Measurements from ENCODE around the gene PCIF1.

PCIF1 gene

DNA sequence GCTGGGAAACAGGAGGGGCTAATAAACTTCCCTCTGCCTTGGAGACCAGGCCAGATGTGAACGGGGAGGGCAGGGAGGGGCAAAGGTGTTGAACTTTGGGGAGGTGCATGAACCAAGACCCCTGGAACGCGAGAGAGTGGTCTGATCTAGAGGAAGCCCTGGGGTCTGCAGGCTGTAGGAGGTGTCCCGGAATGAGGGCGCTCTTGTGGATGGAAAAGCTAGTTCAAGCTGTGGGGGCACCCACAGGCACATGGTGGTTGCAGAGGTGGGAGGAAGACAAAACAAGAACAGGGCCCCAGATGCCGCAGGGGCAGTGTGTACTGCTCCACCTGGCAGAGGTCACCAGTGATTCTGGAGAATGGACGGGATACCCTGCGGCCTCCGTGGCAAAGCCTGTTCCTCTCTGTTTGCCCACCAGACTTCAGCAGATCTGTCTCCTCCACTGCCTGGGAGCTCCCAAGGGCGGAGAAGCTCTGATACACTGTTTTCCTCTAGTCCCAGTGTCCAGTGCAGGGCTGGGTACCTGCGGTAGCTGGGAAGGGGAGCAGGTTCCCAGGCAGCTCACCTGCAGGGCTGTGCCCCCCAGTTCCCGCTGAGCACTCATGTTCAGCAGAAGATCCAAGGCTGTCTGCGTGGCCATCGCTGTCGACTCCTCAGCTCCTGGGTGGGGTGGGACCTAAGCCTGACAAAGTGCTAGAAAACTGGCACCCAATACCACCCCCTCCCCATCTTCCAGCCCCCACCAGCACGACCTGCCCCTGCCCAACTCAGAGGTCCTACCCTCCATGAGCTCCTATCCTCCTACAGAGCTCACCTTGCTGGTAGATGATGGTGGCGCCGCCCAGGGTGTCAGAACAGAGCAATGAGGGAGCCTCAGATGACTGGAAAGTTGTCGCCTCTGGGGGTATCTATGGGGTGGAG, 22.8 kb downstream of the PCIF1 start:
- H3K4me3 ChIP-seq (replicated peaks in 1 of 2; ENCODE audit: low read depth in 2 of 2, low read length in 2 of 2): no peak overlapping the region
- TF ChIP-seq CTCF (IDR thresholded peaks at IDR 0.05; ENCODE audit: low read depth, low read length): no peak
- no peak for DNase-seq (ENCODE audit: low read depth in 2 of 2)

DNA sequence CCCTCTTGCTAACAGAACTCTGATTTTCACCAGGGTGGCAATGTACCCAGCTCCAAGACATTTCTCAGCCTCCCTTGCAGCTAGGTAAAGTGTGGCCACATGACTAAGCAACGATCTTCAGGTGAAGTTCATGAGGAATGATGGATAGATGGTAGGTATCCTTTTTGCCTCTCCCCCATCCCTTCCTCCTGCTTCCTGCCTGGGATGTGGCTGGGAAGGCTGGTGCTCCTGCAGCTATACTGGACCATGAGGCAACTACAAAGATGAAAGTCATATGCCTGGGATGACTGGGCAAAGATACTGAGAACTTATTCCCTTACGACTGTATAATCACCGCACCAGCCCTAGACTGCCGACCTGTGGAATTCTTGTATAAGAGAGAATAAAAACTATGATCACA, 24.1 kb downstream of the PCIF1 start:
- TF ChIP-seq CTCF (IDR thresholded peaks at IDR 0.05; ENCODE audit: low read depth, low read length): no peak
- DNase-seq (ENCODE audit: low read depth in 2 of 2): no peak
- no peak overlapping the region for H3K4me3 ChIP-seq (replicated peaks in 1 of 2; ENCODE audit: low read depth in 2 of 2, low read length in 2 of 2)

DNA sequence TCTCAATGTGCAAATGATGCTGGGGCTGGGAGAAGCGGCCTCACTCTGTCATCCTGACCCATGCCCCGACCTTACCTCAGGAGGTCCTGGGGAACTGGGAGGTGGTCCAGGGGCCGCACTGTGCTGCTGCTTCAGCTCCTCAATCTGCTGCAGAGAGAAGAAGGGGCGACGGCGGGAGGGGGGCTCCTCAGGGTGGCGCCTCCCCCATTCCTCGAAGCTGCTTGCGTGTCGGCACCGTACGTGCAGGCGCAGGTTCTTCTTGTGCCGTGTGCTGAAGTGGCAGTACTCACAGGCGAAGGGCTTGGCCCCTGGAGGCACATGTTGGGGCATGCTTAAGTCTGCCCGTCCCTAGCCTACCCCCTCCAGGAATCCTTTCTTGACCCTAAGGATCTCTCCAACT, 24.6 kb downstream of the PCIF1 start:
- TF ChIP-seq CTCF (IDR thresholded peaks at IDR 0.05; ENCODE audit: low read depth, low read length): no peak
- DNase-seq (ENCODE audit: low read depth in 2 of 2): no peak
- no peak overlapping the region for H3K4me3 ChIP-seq (replicated peaks in 1 of 2; ENCODE audit: low read depth in 2 of 2, low read length in 2 of 2)

GRCh38 chr20:45959956-45960630, 25.6 kb downstream of the PCIF1 start:
- DNase-seq (ENCODE audit: low read depth in 2 of 2): no peak
- no peak for TF ChIP-seq CTCF (IDR thresholded peaks at IDR 0.05; ENCODE audit: low read depth, low read length)
- no peak overlapping the region for H3K4me3 ChIP-seq (replicated peaks in 1 of 2; ENCODE audit: low read depth in 2 of 2, low read length in 2 of 2)

DNA sequence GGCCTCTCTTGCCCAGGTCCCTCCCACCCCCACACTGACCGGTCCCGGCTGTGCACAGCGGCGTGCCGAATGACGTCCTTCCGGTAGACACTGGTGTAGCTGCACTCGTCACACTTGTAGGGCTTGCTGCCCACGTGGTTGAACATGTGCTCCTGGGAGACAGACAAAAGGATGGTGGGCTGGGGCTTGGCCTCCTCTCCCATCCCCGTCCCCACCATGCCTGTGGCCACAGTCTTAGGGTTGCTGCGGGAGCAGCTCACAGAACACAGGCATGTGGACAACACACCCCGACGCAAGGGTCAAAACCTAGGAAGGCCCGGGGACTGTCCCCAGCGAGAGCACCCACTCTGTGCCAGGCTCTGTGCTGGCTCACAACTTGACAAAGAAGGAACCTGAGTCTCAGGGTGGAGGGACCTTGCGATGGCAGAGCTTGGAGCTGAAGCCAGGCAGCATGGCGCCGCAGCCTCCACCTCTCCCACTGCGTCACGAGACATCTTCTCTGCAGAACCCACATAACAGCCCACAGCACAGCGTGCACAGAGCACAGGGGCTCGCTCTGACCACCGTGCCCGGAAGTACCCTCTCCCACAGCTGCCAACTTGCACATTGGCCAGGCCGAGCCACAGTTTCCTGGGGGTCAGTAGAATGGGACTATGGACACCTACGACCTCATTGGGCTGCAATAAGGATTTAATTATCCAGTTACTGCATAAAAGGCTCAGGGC, 27.7 kb downstream of the PCIF1 start:
- TF ChIP-seq CTCF (IDR thresholded peaks at IDR 0.05; ENCODE audit: low read depth, low read length): no peak
- no peak for DNase-seq (ENCODE audit: low read depth in 2 of 2)
- H3K4me3 ChIP-seq (replicated peaks in 1 of 2; ENCODE audit: low read depth in 2 of 2, low read length in 2 of 2): no peak overlapping the region

DNA sequence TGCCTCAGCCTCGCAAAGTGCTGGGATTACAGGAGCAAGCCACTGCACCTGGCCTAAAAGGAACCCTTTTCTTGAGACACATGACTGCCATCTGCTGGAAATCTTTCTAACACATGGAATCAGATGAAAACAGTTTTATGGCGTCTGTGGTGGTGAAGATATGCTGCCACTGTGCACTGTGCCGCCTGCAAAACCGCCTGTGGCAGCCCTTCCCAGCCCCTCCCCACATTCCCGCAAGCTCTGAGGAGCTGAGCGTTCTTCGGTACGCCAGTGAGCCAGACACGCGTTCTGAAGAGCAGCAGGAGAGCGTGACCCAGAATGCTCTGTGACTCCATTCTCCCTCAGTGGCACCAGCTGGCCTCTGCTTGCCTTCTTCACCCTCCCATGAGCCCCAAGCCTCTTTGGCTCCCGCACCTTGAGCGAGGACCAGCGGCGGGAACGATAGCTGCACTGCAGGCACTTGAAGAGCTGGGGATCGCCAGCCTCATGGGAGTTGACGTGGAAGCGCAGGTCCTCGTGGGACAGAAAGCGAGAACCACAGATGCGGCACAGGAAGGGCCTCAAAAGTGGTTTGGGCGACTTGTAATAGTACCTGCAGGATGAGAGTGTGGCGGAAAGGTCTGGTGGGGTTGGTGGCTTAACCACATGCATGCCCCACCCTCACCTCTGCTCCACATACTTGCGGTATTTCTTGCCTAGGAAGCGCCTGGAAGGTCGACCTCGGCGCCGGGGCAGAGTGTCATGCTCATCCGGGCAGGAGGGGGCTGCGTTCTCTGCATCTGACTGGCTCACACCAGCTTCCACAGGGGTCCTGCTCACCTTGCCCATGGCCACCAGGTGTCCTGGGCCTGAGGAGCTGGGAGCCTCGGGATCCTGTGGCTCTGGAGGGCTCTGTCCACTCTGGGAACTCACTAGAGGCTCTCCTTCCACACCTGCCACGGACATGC, 28.8 kb downstream of the PCIF1 start:
- no peak for TF ChIP-seq CTCF (IDR thresholded peaks at IDR 0.05; ENCODE audit: low read depth, low read length)
- DNase-seq (ENCODE audit: low read depth in 2 of 2): peak; percentile 56 to 58
- H3K4me3 ChIP-seq (replicated peaks in 1 of 2; ENCODE audit: low read depth in 2 of 2, low read length in 2 of 2): no peak overlapping the region

All from cardiac fibroblast (primary cell).